ENCODE results near the gene GPN1. TPM values are rescaled to one million over a fixed set of nuclear protein-coding genes. Genes with fewer than 3 reads are reported as not detected.

GPN1 gene
- total and polyA plus RNA-seq, 2 experiments from 2014 or later: 23.7 to 40.3 TPM

GRCh38 chr2:27596627-27597026 is 32.2 kb upstream of the GPN1 start:
- H3K4me3 Mint-ChIP-seq: no peak overlapping the region
- H3K27me3 Mint-ChIP-seq (ENCODE audit: insufficient read depth, low read depth, poor library complexity): peaks cover 5% of the 10 kb centered on the region
- no peak overlapping the region for H3K27ac Mint-ChIP-seq
- peaks cover 45% of the 10 kb centered on the region for H3K9me3 Mint-ChIP-seq
- H3K36me3 Mint-ChIP-seq (ENCODE audit: low read depth): peaks cover 67% of the 10 kb centered on the region
- TF ChIP-seq REST (IDR thresholded peaks at IDR 0.05; ENCODE audit: unreplicated experiment): no peak
- no peak for TF ChIP-seq CTCF (conservative IDR thresholded peaks at IDR 0.05; ENCODE audit: low read depth in 2 of 2)
- no peak for TF ChIP-seq CREB1 (CRISPR knock-in tag; IDR thresholded peaks at IDR 0.05; ENCODE audit: low read depth)
- no peak for TF ChIP-seq ETS1 (IDR thresholded peaks at IDR 0.05)
- TF ChIP-seq ZNF114 (CRISPR knock-in tag; IDR thresholded peaks at IDR 0.05): no peak
- TF ChIP-seq JUNB (IDR thresholded peaks at IDR 0.05; ENCODE audit: unreplicated experiment): no peak
- no peak for TF ChIP-seq EZH2phosphoT487 (IDR thresholded peaks at IDR 0.05; ENCODE audit: unreplicated experiment)
- no peak for TF ChIP-seq POLR2AphosphoS5 (IDR thresholded peaks at IDR 0.05; ENCODE audit: low read depth)
- TF ChIP-seq STAT1 (IDR thresholded peaks at IDR 0.05; ENCODE audit: unreplicated experiment): no peak
- TF ChIP-seq ZNF462 (CRISPR knock-in tag; IDR thresholded peaks at IDR 0.05): no peak
- TF ChIP-seq NANOG (IDR thresholded peaks at IDR 0.05; ENCODE audit: borderline replicate concordance): no peak
- no peak for TF ChIP-seq EZH2 (IDR thresholded peaks at IDR 0.05; ENCODE audit: low read depth, unreplicated experiment)
- TF ChIP-seq ZNF331 (CRISPR knock-in tag; IDR thresholded peaks at IDR 0.05; ENCODE audit: low read depth): no peak
- H3K79me2 ChIP-seq (replicated peaks; ENCODE audit: insufficient read depth): peaks cover 85% of the 10 kb centered on the region
- H4K20me1 ChIP-seq (replicated peaks; ENCODE audit: insufficient read depth): peaks cover 47% of the 10 kb centered on the region
- H3K4me1 ChIP-seq (ENCODE audit: insufficient read depth): no peaks in the 10 kb centered on the region
- peaks cover 13% of the 10 kb centered on the region for H3K36me3 ChIP-seq (ENCODE audit: insufficient read depth)
- no peaks in the 10 kb centered on the region for H3K9me2 ChIP-seq (ENCODE audit: insufficient read depth)
- H3K27ac ChIP-seq (ENCODE audit: low read depth): no peak overlapping the region
- no peak overlapping the region for H3K4me2 ChIP-seq
- no peaks in the 10 kb centered on the region for H3F3A ChIP-seq (replicated peaks; ENCODE audit: low read depth)
- no peaks in the 10 kb centered on the region for H3K4me1 Mint-ChIP-seq
- DNase-seq (ENCODE audit: low spot score) (no peak), ATAC-seq (no peak)
- H3K4me3 ChIP-seq: no peak overlapping the region
- H3K27me3 ChIP-seq (ENCODE audit: insufficient read depth): no peaks in the 10 kb centered on the region
- H2AFZ ChIP-seq: no peak overlapping the region

All from GM23338 (cell line).